OCI-LY3 (cell line): ENCODE data around the gene RAB31.

Source experiments
- H2AFZ ChIP-seq: fragments of 200-600, 300-600 bp; shearing (Covaris generic); 2 replicates; pipeline ENCODE4 v1.6.0; 2014; ENCODE audit warnings: antibody characterized with exemption, low read depth, low read length
- H3K27ac ChIP-seq: fragments of 200-600, 300-600 bp; sonication (generic); 2 replicates; pipeline ENCODE4 v1.5.1; 2014; ENCODE audit warnings: mild to moderate bottlenecking, low read length, moderate library complexity, mixed read lengths
- H3K27me3 ChIP-seq: fragments of 200-600, 300-600 bp; sonication (generic); 2 replicates; pipeline ENCODE4 v1.6.1; 2014; ENCODE audit warnings: low read depth, low read length, mixed read lengths
- H3K36me3 ChIP-seq: fragments of 200-600, 300-600 bp; sonication (generic); replicated peaks from 2 replicates; pipeline ENCODE3; 2014; ENCODE audit warnings: low read depth, low read length, mixed read lengths
- H3K4me1 ChIP-seq: fragments of 300-600, 200-600 bp; sonication (generic); 2 replicates; pipeline ENCODE4 v1.6.1; 2014; ENCODE audit warnings: low read length, mixed read lengths
- H3K4me2 ChIP-seq: fragments of 200-600, 300-600 bp; sonication (generic); 2 replicates; pipeline ENCODE4 v1.6.1; 2014; ENCODE audit warnings: low read length, mixed read lengths
- H3K4me3 ChIP-seq: fragments of 300-600, 200-600 bp; sonication (generic); 2 replicates; pipeline ENCODE4 v1.5.1; 2014; ENCODE audit warnings: antibody characterized with exemption, mild to moderate bottlenecking, low read length, moderate library complexity
- H3K79me2 ChIP-seq: fragments of 300-600, 200-600 bp; shearing (Covaris generic); 2 replicates; pipeline ENCODE4 v1.6.1; 2014; ENCODE audit warnings: mild to moderate bottlenecking, low read length, mixed read lengths
- H3K9ac ChIP-seq: fragments of 300-600, 200-600 bp; shearing (Covaris generic); 2 replicates; pipeline ENCODE4 v1.6.0; 2014; ENCODE audit warnings: mild to moderate bottlenecking, low read length, moderate library complexity
- H3K9me3 ChIP-seq: fragments of 200-600, 300-600 bp; shearing (Covaris generic); 2 replicates; pipeline ENCODE4 v1.6.1; 2014; ENCODE audit warnings: low read length, mixed read lengths; ENCODE audit not compliant: insufficient read depth
- H4K20me1 ChIP-seq: fragments of 200-600, 300-600 bp; sonication (generic); 2 replicates; pipeline ENCODE4 v1.6.1; 2016; ENCODE audit warnings: low read length, mixed read lengths; ENCODE audit not compliant: insufficient read depth
- CTCF ChIP-seq: fragments of 200-600, 300-600 bp; sonication (generic); IDR thresholded peaks from 2 replicates; pipeline ENCODE4 v1.5.1; 2014; ENCODE audit warnings: antibody characterized with exemption, low read length, low read depth
- EZH2phosphoT487 ChIP-seq: fragments of 200-600 bp; shearing (Covaris generic); IDR thresholded peaks from 2 replicates; pipeline ENCODE4 v1.6.1; 2018; ENCODE audit warnings: antibody characterized with exemption, mixed run types, low read depth

The RAB31 gene

GRCh38 chr18:9845256-9845655 is 137.2 kb downstream of the RAB31 start:
- Histone ChIP-seq H4K20me1 (no peaks in the 10 kb centered on the region), H3K27me3 (0 out of 2 replicates have a peak, but pooled peaks cover 2% of the 10 kb centered on the region), H3K27ac (no peak overlapping the region), H3K4me1 (no peaks in the 10 kb centered on the region), H3K4me3 (no peak overlapping the region), H3K36me3 (no peaks in the 10 kb centered on the region), H3K9me3 (no peaks in the 10 kb centered on the region), H2AFZ (no peak overlapping the region), H3K9ac (no peak overlapping the region), H3K4me2 (no peak overlapping the region), H3K79me2 (no peaks in the 10 kb centered on the region)
- no peak for TF ChIP-seq EZH2phosphoT487
- TF ChIP-seq CTCF = no peak

DNA sequence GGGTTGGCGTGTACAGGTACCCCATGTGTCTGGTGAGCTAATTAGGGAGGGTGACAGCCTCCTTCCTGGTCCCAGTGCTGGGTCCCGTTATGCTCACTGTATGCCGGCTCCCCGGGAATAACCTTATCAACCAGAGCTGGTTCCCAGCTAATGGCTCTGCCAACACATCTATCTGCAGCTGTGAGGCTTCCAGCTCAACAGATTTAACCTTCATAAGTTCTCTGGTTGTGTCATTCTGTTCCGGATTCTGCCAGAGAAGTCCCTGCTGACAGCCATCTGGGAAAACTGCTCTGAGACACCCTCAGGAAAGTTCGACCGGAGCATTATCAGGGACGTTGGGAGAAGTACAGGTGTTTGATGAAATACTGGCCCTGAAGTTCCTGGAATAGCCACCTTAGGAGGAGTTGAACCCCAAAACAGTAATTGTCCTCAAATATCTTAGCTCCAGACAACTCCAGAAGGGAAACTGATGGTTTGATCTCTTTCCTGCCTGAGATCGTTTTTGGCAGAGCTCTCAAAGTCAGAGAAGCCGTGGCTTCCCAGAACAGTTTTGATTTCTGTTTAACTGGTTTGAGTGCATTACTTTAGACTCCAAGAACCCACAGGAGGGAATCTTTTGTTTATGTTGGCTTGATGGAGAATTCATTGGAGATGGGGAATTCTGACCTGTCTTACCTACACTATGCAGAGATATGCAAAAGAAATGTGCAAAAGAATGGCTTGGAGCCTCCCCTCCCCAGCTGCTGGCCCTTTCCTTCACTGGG is 138.2 kb downstream of the RAB31 start:
- TF ChIP-seq CTCF (no peak), EZH2phosphoT487 (no peak)
- no peak overlapping the region for H3K9ac ChIP-seq
- H3K79me2 ChIP-seq = no peaks in the 10 kb centered on the region
- no peaks in the 10 kb centered on the region for H4K20me1 ChIP-seq
- no peaks in the 10 kb centered on the region for H3K9me3 ChIP-seq
- no peak overlapping the region for H2AFZ ChIP-seq
- no peak overlapping the region for H3K4me2 ChIP-seq
- H3K4me1 ChIP-seq = no peaks in the 10 kb centered on the region
- no peaks in the 10 kb centered on the region for H3K36me3 ChIP-seq
- 0 out of 2 replicates have a peak, but pooled peaks cover 2% of the 10 kb centered on the region for H3K27me3 ChIP-seq
- H3K4me3 ChIP-seq = no peak overlapping the region
- no peak overlapping the region for H3K27ac ChIP-seq

- H3K27ac ChIP-seq = no peak overlapping the region
- no peaks in the 10 kb centered on the region for H3K36me3 ChIP-seq
- no peaks in the 10 kb centered on the region for H3K79me2 ChIP-seq
- no peak overlapping the region for H2AFZ ChIP-seq
- no peak overlapping the region for H3K4me2 ChIP-seq
- H3K9me3 ChIP-seq = no peaks in the 10 kb centered on the region
- H3K9ac ChIP-seq = no peak overlapping the region
- H3K27me3 ChIP-seq = 0 out of 2 replicates have a peak, but pooled peaks cover 2% of the 10 kb centered on the region
- H3K4me3 ChIP-seq = no peak overlapping the region
- no peaks in the 10 kb centered on the region for H3K4me1 ChIP-seq
- H4K20me1 ChIP-seq = no peaks in the 10 kb centered on the region
- TF ChIP-seq EZH2phosphoT487 (no peak), CTCF (no peak)
Measured at GRCh38 chr18:9848170-9848879, 140.2 kb downstream of the RAB31 start.

GRCh38 chr18:9849407-9850283 is 141.5 kb downstream of the RAB31 start:
- Histone ChIP-seq H3K9ac (no peak overlapping the region), H2AFZ (no peak overlapping the region), H4K20me1 (no peaks in the 10 kb centered on the region), H3K36me3 (no peaks in the 10 kb centered on the region), H3K27ac (no peak overlapping the region), H3K4me1 (no peaks in the 10 kb centered on the region), H3K79me2 (no peaks in the 10 kb centered on the region), H3K4me3 (no peak overlapping the region), H3K27me3 (0 out of 2 replicates have a peak, but pooled peaks cover 2% of the 10 kb centered on the region), H3K4me2 (no peak overlapping the region), H3K9me3 (no peaks in the 10 kb centered on the region)
- TF ChIP-seq CTCF (no peak), EZH2phosphoT487 (no peak)
